HG03066 (cell line): Measurements from ENCODE around the gene CDH15.
"Not testable (repeated sequence)": the region's sequence is repeated elsewhere in the genome, so short reads cannot be mapped to it uniquely, and the experiment has no call there.

ENCODE experiments used
- ATAC-seq: cut with Tn5 transposase; IDR thresholded peaks from one replicate; pipeline ENCODE4 v1.9.1; 2021; ENCODE audit warnings: low read depth; ENCODE audit not compliant: unreplicated experiment

CDH15 gene

GRCh38 chr16:89185887-89186592 is 14.5 kb downstream of the CDH15 start:
- not testable (repeated sequence) for ATAC-seq

- ATAC-seq: not testable (repeated sequence)
Measured at GRCh38 chr16:89186593-89187031, 15.1 kb downstream of the CDH15 start.

DNA sequence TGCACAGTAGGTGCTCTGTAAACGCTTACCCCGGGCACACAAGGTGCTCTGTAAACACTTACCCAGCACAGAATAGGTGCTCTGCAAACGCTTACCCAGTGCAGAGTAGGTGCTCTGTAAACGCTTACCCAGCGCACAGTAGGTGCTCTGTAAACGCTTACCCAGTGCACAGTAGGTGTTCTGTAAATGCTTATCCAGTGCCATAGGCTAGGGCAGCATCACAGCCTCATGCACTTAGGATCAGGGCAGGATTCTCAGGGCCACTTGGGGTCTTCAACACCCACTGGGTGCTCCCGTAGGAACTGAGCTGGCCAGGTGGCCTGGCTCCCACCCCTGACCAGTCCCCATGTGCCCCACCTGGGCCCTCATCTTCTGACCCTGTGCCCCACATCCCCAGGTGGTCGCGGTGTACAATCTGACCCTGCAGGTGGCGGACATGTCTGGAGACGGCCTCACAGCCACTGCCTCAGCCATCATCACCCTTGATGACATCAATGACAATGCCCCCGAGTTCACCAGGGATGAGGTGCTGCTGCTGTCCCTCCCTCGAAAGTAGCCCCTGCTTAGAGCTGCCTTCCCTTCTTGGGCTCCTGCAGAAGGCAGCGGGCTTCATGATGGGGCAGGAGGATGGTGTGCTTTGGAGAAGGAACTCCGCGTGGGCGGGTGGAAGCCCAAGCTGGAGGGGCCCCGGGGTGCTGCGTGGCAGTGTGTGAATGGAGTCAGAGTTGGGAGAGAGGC is 15.7 kb downstream of the CDH15 start:
- ATAC-seq: no peak

DNA sequence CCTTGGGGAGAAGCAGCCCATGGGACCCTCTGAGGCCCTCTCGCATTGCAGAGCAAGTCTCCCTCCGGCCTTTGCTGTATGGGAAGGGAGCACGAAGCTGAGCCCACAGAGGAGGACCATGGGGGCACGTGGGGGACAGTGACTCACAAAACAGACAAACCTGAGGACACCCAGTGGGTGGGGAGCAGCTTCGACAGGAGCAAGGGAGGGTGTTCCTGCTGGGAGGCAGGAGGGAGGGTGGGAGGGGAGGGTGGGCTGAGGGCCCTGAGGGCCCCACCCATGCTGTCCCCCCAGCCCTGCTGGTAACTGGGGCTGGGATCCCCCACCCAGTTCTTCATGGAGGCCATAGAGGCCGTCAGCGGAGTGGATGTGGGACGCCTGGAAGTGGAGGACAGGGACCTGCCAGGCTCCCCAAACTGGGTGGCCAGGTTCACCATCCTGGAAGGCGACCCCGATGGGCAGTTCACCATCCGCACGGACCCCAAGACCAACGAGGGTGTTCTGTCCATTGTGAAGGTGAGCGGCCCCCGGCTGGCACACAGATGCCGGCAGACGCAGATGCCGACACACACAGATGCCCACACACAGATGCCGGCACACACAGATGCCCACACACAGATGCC is 16.3 kb downstream of the CDH15 start:
- ATAC-seq: no peak

DNA sequence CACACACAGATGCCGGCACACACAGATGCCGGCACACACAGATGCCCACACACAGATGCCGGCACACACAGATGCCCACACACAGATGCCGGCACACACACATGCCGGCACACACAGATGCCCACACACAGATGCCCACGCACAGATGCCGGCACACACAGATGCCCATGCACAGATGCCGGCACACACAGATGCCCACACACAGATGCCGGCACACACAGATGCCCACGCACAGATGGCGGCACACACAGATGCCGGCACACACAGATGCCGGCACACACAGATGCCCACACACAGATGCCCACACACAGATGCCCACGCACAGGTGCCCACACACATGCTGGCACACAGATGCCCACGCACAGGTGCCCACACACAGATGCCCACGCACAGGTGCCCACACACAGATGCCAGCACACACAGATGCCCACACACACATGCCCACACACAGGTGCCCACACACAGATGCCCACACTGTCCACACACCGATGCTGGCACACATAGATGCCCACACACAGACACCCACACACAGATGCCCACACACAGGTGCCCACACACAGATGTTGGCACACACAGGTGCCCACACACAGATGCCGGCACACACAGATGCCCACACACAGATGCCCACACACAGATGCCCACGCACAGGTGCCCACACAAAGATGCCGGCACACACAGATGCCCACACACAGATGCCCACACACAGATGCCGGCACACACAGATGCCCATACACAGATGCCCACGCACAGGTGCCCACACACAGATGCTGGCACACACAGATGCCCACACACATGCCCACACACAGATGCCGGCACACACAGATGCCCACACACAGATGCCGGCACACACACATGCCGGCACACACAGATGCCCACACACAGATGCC is 17.2 kb downstream of the CDH15 start:
- ATAC-seq: not testable (repeated sequence)

DNA sequence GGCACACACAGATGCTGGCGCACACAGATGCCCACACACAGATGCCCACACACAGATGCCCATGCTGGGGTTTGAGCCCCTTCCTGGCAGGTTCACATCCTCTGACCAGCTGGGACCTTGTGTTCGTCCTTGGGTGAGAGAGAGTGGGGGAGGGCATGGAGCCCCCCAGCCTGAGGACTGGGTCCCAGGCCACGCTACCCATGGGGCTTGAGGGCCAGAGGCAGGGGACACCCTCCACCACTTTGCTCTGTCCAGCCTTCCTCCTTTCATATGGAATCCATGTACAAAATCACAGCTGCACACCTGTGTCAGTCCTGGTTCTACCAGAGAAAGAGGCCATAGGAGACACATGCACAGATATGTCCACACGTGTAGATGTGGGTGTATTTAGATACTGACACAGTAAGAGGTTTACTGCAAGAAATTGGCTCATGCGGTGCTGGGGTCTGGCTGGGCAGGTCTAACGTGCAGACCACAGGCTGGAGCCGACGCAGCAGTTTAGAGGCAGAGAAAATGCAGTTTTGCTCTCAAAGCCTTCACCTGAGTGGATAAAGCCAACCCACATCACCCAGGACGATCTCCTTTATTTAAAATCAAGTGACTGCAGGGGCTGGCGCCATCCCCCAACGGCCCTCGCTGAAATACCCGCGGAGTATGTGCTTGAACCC is 17.9 kb downstream of the CDH15 start:
- ATAC-seq: no peak

- no peak for ATAC-seq
Measured at GRCh38 chr16:89190150-89190958, 18.8 kb downstream of the CDH15 start.

DNA sequence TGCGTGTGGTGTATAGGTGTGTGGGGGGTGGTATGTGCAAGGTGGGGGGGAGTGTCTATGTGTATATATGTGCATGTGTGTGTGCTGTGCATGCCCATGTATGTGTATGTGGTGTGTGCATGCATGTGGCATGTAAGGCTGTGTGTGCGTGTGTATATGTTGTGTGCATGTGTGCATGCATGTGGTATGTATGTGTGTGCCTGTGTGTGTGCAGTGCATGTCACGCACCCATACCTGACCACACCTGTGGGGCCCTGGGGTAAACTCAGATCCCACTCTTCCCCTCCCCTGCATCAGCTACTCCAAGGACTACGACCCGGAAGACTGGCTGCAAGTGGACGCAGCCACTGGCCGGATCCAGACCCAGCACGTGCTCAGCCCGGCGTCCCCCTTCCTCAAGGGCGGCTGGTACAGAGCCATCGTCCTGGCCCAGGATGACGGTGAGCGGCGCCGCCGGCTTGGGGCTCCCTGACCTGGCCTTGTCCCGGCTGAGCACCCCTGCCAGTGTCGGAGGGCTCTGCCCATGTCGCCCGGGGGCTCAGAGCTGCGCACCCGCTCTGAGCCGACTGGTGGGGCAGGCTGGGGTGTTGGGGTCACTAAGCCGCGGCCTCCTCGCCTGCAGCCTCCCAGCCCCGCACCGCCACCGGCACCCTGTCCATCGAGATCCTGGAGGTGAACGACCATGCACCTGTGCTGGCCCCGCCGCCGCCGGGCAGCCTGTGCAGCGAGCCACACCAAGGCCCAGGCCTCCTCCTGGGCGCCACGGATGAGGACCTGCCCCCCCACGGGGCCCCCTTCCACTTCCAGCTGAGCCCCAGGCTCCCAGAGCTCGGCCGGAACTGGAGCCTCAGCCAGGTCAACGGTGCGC is 19.7 kb downstream of the CDH15 start:
- ATAC-seq: no peak

GRCh38 chr16:89191901-89192185 is 20.3 kb downstream of the CDH15 start:
- ATAC-seq: no peak

DNA sequence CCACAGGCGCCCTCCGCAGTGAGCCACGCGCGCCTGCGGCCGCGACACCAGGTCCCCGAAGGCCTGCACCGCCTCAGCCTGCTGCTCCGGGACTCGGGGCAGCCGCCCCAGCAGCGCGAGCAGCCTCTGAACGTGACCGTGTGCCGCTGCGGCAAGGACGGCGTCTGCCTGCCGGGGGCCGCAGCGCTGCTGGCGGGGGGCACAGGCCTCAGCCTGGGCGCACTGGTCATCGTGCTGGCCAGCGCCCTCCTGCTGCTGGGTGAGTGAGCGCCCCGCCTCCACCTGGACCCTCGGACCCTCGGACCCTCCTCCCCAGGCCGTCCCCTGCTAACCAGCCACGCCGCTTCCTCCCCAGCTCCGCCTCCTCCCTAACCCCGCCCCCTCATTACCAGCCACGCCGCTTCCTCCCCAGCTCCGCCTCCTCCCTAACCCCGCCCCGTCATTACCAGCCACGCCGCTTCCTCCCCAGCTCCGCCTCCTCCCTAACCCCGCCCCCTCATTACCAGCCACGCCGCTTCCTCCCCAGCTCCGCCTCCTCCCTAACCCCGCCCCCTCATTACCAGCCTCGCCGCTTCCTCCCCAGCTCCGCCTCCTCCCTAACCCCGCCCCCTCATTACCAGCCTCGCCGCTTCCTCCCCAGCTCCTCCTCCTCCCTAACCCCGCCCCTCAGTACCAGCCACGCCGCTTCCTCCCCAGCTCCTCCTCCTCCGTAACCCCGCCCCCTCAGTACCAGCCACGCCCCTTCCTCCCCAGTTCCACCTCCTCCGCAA is 20.8 kb downstream of the CDH15 start:
- not testable (repeated sequence) for ATAC-seq

GRCh38 chr16:89192956-89193575 is 21.5 kb downstream of the CDH15 start:
- no peak for ATAC-seq

GRCh38 chr16:89193576-89194293 is 22.2 kb downstream of the CDH15 start:
- ATAC-seq: no peak

- ATAC-seq: no peak
Measured at GRCh38 chr16:89194340-89195311, 23.1 kb downstream of the CDH15 start.

- no peak for ATAC-seq
Measured at GRCh38 chr16:89195521-89196171, 24.1 kb downstream of the CDH15 start.

- ATAC-seq: no peak
Measured at GRCh38 chr16:89197033-89197632, 25.6 kb downstream of the CDH15 start.
